GM04504 (cell line): ENCODE results near the gene COL6A6.
"Not testable (repeated sequence)": the region's sequence is repeated elsewhere in the genome, so short reads cannot be mapped to it uniquely, and the experiment has no call there.

Source experiments
- DNase-seq: peaks from one replicate; pipeline ENCODE4 v3.0.0-alpha.2; 2012; ENCODE audit warnings: low read depth

The COL6A6 gene

GRCh38 chr3:130529486-130530215 is 12.7 kb downstream of the COL6A6 start:
- no peak for DNase-seq

- DNase-seq = no peak
These were observed 16.3 kb downstream of the COL6A6 start for GRCh38 chr3:130533247-130533646.

DNA sequence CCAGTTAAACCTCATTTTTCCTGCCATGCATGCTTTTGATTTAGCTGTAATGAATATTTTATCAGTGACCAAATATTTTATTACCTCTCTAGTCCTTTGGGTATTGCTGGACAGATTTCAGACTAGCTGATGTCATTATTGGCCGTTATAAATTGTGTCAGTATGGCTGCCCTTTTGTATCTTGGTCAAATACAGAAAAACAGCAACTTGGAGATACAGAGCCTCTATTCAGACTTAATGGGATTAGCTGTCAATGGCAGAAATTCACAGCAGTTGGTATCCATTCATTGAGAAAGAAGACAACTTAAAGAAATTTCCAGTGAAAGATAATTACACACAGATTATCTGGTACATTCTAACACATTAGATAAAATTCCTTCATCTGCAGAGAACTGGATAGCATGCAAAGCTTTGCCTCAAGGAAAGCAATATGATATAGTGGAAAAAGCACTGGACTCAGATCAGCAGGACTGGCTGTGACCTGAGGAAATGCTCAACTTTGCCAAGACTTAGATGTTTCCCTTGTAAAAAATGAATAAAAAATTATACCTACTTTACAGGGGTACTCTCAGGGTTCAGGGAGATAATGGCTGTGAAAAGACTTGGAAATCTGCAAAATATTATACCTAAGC is 20.8 kb downstream of the COL6A6 start:
- no peak for DNase-seq

GRCh38 chr3:130539005-130539404 is 22.0 kb downstream of the COL6A6 start:
- DNase-seq = no peak

DNA sequence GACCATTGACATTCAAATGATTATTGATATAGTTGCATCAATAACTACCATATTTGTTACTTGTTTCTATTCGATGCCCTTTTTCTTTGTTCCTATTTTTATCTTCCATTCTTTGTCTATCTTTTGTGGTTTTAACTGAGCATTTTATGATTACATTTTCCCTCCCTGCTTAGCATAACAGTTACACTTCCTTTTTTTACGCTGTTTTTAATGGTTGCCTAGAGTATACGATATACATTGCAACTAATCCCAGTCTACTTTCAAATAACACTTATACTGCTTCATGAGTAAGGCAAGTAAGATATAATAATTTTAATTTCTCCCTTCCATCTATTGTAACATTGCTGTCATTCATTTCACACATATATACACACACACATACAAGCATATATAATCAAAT is 26.3 kb downstream of the COL6A6 start:
- no peak for DNase-seq

- no peak for DNase-seq
These were observed 30.1 kb downstream of the COL6A6 start for GRCh38 chr3:130546920-130547679.

DNA sequence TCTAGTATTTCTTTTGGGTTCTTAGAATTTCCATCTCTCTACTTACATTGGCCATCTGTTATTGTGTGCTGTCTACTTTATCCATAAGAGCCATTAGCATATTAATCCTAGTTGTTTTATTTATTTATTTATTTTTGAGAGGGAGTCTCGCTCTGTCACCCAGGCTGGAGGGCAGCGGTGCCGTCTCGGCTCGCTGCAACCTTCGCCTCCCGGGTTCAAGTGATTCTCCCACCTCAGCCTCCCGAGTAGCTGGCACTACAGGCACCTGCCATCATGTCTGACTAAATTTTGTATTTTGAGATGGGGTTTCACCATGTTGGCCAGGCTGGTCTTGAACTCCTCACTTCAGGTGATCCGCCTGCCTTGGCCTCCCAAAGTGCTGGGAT is 30.7 kb downstream of the COL6A6 start:
- not testable (repeated sequence) for DNase-seq

- DNase-seq = no peak
These were observed 31.4 kb downstream of the COL6A6 start for GRCh38 chr3:130548356-130548755.

DNA sequence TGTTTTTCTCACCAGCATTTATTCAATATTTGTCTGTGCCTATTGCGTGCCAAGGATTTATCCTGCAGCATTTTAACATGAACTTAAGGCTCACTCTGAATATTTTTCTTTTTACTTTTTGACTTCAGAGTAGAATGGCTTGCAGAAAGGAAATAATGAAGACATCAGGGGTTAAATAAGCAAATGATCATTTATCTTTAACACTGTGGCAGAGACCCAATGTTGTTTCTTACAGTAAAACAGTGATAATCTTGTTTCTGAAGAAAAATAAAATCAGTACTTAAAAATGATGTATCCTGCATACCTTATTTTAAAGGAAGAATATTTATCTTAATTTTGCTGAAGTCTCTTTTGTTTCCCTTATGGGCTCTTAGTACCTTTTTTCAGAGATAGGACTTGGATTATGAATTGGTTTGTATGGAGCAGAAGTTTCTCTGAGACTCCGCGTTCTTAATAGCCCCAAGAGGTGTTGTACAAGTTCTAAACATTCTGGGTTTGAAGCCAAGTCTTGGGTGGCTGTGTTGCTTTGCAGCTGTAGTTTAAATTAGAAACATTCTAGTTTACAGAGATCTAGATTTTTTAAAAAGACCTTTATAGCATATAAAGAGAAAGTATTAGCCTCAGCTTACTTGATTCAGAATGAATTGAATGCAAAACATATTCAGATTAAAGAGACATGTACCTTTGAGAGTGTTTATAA is 40.5 kb downstream of the COL6A6 start:
- DNase-seq = no peak

- no peak for DNase-seq
These were observed 41.4 kb downstream of the COL6A6 start for GRCh38 chr3:130558366-130558765.

- no peak for DNase-seq
These were observed 48.2 kb downstream of the COL6A6 start for GRCh38 chr3:130565224-130565623.
